GM18508 (cell line): ENCODE measurements around the gene SLC16A8.
"Not testable (repeated sequence)": the region's sequence is repeated elsewhere in the genome, so short reads cannot be mapped to it uniquely, and the experiment has no call there.

Experiments used
- ATAC-seq: cut with Tn5 transposase; IDR thresholded peaks from one replicate; pipeline ENCODE4 v1.9.1; 2021; ENCODE audit warnings: moderate number of reproducible peaks; ENCODE audit not compliant: insufficient read depth, unreplicated experiment

SLC16A8 gene

DNA sequence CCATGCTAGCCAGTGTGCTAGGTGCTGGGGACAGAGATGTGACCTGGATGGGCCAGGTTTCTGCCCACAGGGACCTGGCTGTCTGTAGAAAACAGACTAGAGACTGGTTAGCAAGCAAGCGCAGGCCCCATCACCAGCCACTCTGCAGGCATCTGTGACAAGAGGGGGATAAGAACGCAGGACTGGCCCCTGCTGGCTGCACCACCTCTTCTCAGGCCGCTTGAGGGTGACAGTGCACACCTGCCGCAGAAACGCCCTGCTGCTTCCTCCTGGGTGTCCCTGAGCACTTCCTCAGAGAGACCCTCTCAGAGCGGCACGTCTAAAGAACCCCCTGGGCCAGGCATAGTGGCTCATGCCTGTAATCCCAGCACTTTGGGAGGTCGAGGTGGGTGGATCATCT, 32.7 kb downstream of the SLC16A8 start:
- no peak for ATAC-seq

DNA sequence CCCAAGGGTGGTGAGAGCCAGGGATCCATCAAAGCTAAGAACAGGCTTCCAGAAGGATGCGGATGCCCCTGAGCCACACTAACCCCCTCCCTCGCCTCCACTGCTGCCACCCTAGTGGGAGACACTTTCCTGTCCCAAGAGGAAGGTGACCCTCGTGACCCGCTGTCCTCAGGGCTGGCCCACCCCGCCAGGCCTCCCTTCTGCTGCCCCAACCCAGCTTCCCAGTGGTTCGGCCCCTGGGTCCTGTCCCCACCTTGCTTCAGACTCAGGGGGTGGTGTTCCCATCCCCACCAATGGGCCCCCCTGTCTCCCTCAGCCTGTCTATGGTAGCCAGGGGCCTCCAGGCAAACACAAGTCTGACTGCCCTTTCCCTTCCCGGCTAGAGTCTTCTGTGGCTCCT, 33.3 kb downstream of the SLC16A8 start:
- ATAC-seq: no peak

GRCh38 chr22:38049812-38050619, 34.0 kb downstream of the SLC16A8 start:
- ATAC-seq: no peak

DNA sequence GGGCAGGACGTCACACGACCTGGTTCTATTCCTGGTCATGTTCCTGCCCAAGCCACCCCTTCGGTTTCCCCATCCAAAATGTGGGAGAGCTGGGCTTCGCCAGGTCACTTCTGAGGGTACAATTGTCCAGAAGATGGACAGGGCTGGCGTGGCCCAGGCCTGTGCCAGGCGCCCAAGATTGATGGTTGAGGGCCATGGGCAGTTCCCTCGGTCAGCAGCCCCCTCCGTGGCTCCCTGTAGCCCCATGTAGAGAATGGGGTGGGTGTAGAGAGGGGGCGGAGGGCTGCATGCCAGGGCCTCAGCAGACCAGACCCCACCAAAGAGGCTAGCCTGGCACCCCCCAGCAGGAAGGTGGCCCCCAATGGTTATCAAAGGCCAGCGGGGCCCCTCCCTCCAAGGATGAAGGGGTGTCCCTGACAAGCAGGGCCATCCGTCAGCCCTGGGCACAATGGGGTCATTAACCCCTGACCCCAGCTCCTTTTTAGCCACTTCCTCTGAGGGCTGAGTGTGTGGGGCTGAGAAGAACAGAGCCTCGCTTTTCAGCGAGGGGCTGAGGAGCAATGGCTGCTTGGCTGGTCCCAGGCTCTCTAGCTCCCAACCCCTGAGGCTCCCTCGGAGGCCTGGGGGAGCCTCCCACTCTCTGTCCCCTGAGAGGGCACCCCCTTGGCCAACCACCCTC, 37.8 kb downstream of the SLC16A8 start:
- ATAC-seq: no peak

DNA sequence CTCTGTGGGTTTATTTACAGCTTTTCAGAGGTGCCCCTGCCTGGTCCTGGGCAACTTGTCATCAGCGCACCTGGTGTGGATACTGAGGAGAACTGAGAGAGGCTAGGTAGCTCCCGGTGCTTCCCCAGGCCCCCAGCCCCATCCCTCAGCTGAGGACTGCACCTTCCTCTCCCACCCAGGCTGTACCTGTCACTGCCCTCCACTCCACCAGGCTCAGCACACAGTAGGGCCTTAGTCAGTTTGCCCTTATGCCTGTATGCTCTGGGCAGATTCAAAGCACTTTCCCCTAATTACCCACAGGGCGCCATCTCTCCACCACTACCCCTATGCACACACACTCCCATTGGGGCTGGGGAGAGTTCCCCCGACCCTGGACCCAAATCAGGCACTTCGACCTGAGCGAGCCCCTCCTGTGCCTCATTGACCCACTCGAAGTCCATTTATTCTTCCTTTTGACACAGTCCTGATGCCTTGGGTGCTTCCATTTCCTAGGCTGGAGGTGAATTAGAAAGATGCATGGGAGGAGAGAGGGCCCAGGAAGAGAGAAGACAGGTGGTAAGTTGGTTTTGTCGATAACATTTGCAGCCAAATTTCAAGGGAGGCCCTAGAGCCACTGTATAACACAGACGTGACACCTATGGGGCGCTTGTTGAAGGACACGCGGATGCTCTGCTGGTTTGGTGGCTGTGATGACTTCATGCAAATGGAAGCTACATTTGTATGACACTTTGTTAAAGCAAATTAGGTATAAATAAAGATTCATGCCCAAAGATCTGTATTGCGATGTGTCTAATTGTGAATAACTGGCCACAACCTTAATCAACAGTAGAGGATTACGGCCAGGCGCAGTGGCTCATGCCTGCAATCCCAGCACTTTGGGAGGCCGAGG, 40.6 kb downstream of the SLC16A8 start:
- no peak for ATAC-seq

DNA sequence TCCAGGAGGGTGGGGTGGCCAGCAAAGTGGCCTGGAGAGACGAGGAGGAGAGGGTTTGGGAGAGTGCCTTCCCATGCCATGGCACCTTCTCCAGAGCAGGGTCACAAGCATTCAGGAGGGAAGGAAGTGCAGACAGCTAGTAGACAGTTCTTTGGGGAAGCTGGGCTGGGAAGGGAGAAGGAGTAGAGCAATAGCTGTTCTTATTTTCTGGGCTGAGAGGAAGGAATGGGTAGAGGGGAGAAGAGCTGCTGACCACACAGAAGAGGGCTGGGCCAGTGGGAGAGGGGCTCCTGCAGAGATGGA, 41.5 kb downstream of the SLC16A8 start:
- ATAC-seq: no peak

GRCh38 chr22:38041760-38042487, 42.1 kb downstream of the SLC16A8 start:
- no peak for ATAC-seq

- no peak for ATAC-seq
These were observed 42.8 kb downstream of the SLC16A8 start for GRCh38 chr22:38040953-38041759.

GRCh38 chr22:38038890-38039812, 44.8 kb downstream of the SLC16A8 start:
- no peak for ATAC-seq

GRCh38 chr22:38038426-38038825, 45.6 kb downstream of the SLC16A8 start:
- no peak for ATAC-seq

DNA sequence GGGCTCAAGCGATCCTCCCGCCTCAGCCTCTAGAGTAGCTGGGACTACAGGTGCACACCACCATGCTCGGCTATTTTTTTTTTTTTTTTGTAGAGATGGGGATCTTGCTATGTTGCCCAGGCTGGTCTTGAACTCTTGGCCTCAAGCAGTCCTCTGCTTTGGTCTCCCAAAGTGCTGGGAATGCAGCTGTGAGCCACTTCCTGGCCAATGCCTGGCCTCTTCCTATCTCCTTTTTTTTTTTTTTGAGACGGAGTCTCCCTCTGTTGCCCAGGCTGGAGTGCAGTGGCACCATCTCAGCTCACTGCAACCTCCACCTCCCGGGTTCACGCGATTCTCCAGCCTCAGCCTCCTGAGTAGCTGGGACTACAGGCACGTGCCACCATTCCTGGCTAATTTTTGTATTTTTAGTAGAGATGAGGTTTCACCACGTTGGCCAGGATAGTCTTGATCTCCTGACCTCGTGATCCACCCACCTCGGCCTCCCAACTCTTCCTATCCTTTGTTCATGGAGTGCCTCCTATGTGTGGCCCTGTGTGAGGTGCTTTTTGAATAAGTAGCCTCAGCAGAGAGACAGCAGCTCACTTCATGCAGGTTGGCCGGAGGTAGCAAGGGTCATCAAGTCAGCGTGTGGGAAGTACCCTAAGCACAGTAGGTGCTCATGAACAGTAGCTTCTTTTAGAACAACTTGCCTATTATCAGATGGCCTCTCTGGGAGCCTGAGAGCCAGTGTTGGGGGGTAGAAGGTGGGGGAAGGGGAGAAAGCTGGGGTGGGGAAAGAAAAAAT, 46.4 kb downstream of the SLC16A8 start:
- ATAC-seq: not testable (repeated sequence)

- no peak for ATAC-seq
These were observed 47.5 kb downstream of the SLC16A8 start for GRCh38 chr22:38036392-38037062.

DNA sequence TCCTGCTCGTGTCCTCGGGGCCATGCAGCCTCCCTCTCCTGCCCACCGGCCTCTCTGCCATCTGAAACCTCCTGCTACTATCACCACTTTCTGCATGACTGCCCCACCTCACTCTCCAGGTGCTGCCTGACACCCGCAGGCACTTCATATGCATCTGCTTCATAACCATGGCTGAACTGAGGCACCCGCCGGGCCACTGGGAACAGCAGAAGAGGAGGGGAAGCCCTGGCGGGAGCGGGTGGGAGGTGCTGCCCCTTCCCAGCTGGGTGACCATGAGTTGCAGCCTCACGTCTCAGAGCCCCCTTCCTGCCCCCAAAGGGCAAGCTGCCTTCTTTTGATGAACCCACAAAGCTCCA, 48.5 kb downstream of the SLC16A8 start:
- no peak for ATAC-seq

DNA sequence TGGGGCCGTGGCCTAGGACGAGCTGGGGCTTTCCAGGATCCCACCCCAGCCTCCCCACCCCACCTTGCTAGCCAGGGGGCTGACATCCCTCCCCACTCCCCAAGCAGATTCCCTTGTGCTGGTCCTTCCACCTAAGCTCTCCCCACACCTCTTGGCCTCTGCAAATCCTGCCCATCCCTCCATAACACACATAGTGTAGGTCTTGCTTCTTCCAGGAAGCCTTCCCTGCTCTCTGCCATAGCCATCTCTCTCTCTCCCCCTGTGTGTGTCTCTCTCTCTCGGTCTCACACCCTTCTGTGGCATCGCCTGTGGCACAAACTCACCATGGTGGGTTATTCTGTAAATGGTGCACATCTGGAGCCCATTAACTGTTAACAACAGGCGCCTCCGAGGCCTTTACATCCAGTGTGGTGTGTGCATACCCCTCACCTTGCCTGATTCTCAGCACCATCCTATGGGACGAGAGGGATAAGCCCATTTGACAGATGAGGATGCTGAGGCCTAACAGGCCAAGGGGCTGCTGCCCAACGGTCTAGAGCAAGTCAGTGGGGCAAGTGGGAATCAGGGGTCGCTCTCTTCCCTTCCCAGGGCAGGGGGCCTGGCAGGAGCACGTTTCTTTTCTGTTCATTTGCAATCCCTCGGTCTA, 49.0 kb downstream of the SLC16A8 start:
- no peak for ATAC-seq

DNA sequence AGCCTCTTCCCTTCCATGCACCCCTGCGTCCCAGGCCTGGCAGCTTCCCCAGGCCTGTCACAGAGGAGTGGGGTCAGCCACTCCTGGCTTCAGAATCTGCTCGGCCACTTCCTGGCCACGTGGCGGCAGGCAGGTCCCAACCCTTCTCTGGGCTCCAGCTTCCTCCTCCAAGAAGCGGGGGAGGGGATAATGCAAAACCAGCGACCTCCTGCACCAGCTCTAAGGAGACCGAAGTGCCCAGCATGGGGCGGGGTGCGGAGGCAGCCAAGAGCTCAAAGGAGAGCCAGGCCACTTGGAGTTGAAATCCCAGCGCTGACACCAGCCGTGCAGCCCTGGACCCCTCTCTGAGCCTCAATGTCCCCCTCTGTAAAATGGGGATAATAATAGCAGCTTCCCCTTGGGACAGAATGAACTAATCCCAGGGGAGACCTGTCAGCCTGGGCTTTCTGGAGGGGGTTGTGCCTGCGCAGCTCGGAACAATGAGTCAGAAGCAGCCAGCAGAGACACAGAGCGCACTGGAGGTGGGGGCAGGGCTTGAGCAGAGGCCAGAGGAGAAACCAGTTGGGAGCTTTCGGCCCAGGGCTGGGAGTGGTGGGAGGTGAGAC, 49.6 kb downstream of the SLC16A8 start:
- no peak for ATAC-seq

- ATAC-seq: no peak
These were observed 50.3 kb downstream of the SLC16A8 start for GRCh38 chr22:38033522-38034277.
